HCT116 (cell line): Measurements from ENCODE around the gene PAX9. TPM values are rescaled to one million over a fixed set of nuclear protein-coding genes. Genes with fewer than 3 reads are reported as not detected.

Experiments used
- ATAC-seq: fragments of 200-7000 bp; cut with Tn5 transposase; 2 replicates; pipeline ENCODE4 v1.9.1; 2020; ENCODE audit warnings: mild to moderate bottlenecking, moderate library complexity
- BruUV-seq: library from RNA; stranded (reverse); fragments of 400-500 nt; replicated peaks from 2 replicates; lab custom pipeline; 2021; lab: Mats Ljungman, UMichigan
- CTCF ChIA-PET: fragments of 300-600 bp; sonication (Branson Sonifier 250); formaldehyde crosslinking; loops from one replicate; lab custom pipeline; 2021; ENCODE audit warnings: antibody characterized with exemption; lab: Charles Lee
- POLR2A ChIA-PET: fragments of 300-600, 350-600 bp; sonication (Branson Sonifier 250); formaldehyde crosslinking; loops from one replicate; lab custom pipeline; 2021; ENCODE audit warnings: antibody characterized with exemption; lab: Charles Lee
- RAD21 ChIA-PET, 2 experiments: fragments of 300-600 bp; sonication (Branson Sonifier 250); formaldehyde crosslinking; loops; one replicate each; lab custom pipeline; 2023; ENCODE audit warnings: low total read pairs in 2 of 2; ENCODE audit not compliant: uncharacterized antibody in 2 of 2, unreplicated experiment in 2 of 2, low non-redundant PET in 1 of 2; lab: Charles Lee
- DNase-seq: peaks from one replicate; pipeline ENCODE4 v3.0.0-alpha.2; 2010; ENCODE audit warnings: low read depth, low spot score
- H2AFZ ChIP-seq: fragments of 200-600 bp; shearing (Covaris generic), sonication (generic); 2 replicates; pipeline ENCODE4 v1.6.1; 2017; ENCODE audit warnings: low read depth, mixed run types, mixed read lengths, antibody characterized with exemption, low read length; ENCODE audit not compliant: poor library complexity, severe bottlenecking
- H3K27ac ChIP-seq: 2 replicates; pipeline ENCODE4 v1.5.1; 2012; ENCODE audit warnings: low read depth, low read length
- H3K27me3 ChIP-seq: fragments of 200-600 bp; sonication (generic); 2 replicates; pipeline ENCODE4 v1.6.1; 2016; ENCODE audit warnings: mixed run types, low read length, mixed read lengths; ENCODE audit not compliant: insufficient read depth
- H3K36me3 ChIP-seq, 2 experiments: fragments of 200-500 bp in 1 of 2; fragments of 200-600 bp in 1 of 2; sonication (Bioruptor generic) in 1 of 2; sonication (generic) in 1 of 2; 2 replicates each; pipeline versions ENCODE4 v1.5.1 to v1.6.1; 2014 to 2016; ENCODE audit warnings: low read length in 2 of 2, inconsistent platforms in 1 of 2, mixed read lengths in 1 of 2, mixed run types in 1 of 2; ENCODE audit not compliant: insufficient read depth in 2 of 2, control insufficient read depth in 1 of 2
- H3K4me1 ChIP-seq, 2 experiments: fragments of 200-600 bp in 1 of 2; sonication (generic) in 1 of 2; 2 replicates each; pipeline versions ENCODE4 v1.5.1 to v1.6.1; 2012 to 2017; ENCODE audit warnings: low read length in 2 of 2, inconsistent platforms in 1 of 2, mild to moderate bottlenecking in 1 of 2, mixed read lengths in 1 of 2, mixed run types in 1 of 2, moderate library complexity in 1 of 2; ENCODE audit not compliant: insufficient read depth in 2 of 2, control insufficient read depth in 1 of 2
- H3K4me2 ChIP-seq: fragments of 200-600 bp; sonication (generic); 2 replicates; pipeline ENCODE4 v1.6.1; 2017; ENCODE audit warnings: mixed run types, low read length, mixed read lengths
- H3K4me3 ChIP-seq, 2 experiments: fragments of 200-600 bp in 1 of 2; sonication (generic) in 1 of 2; replicated peaks in 1 of 2; 2 replicates each; pipeline ENCODE4 v1.5.1; 2011 to 2016; ENCODE audit warnings: low read length in 2 of 2, control low read depth in 1 of 2, low read depth in 1 of 2, mild to moderate bottlenecking in 1 of 2, mixed read lengths in 1 of 2, mixed run types in 1 of 2
- H3K79me2 ChIP-seq: fragments of 200-600 bp; sonication (generic); 2 replicates; pipeline ENCODE4 v1.6.1; 2017; ENCODE audit warnings: mild to moderate bottlenecking, mixed run types, low read length, moderate library complexity, mixed read lengths; ENCODE audit not compliant: insufficient read depth
- H3K9ac ChIP-seq: fragments of 200-600 bp; sonication (generic); 2 replicates; pipeline ENCODE4 v1.6.1; 2016; ENCODE audit warnings: low read length, mixed read lengths
- H3K9me2 ChIP-seq: fragments of 200-600 bp; sonication (generic), shearing (Covaris generic); 2 replicates; pipeline ENCODE4 v1.6.1; 2017; ENCODE audit warnings: mixed run types, mild to moderate bottlenecking, moderate library complexity; ENCODE audit not compliant: insufficient read depth
- H3K9me3 ChIP-seq, 2 experiments: fragments of 200-500 bp in 1 of 2; fragments of 200-600 bp in 1 of 2; sonication (Bioruptor generic) in 1 of 2; sonication (generic) in 1 of 2; 2 replicates each; pipeline ENCODE4 v1.6.1; 2014 to 2017; ENCODE audit warnings: low read length in 2 of 2, mixed read lengths in 2 of 2, inconsistent platforms in 1 of 2, low read depth in 1 of 2, mild to moderate bottlenecking in 1 of 2, mixed run types in 1 of 2, moderate library complexity in 1 of 2; ENCODE audit not compliant: control insufficient read depth in 1 of 2, insufficient read depth in 1 of 2
- H4K20me1 ChIP-seq: fragments of 200-600 bp; sonication (generic), shearing (Covaris generic); 2 replicates; pipeline ENCODE4 v1.6.1; 2017; ENCODE audit warnings: mixed run types, mild to moderate bottlenecking, moderate library complexity; ENCODE audit not compliant: insufficient read depth
- ELF1 ChIP-seq: IDR thresholded peaks from 2 replicates; pipeline ENCODE4 v1.6.1; 2012; ENCODE audit warnings: low read depth, borderline replicate concordance
- EZH2 ChIP-seq: fragments of 200-600 bp; sonication (generic); IDR thresholded peaks from 2 replicates; pipeline ENCODE4 v1.6.1; 2017; ENCODE audit warnings: antibody characterized with exemption, mixed run types
- FOSL1 ChIP-seq: IDR thresholded peaks from 2 replicates; pipeline ENCODE4 v1.6.1; 2012; ENCODE audit warnings: low read depth
- JUND ChIP-seq: IDR thresholded peaks from 2 replicates; pipeline ENCODE4 v1.6.1; 2012
- POLR2A ChIP-seq: IDR thresholded peaks from 2 replicates; pipeline ENCODE4 v1.7.0; 2011; ENCODE audit warnings: borderline replicate concordance; ENCODE audit not compliant: insufficient read depth, insufficient read length; ENCODE audit errors: extremely low read depth
- RAD21 ChIP-seq: IDR thresholded peaks from 2 replicates; pipeline ENCODE4 v1.6.1; 2012; ENCODE audit warnings: low read depth, mild to moderate bottlenecking
- SIN3A ChIP-seq: IDR thresholded peaks from 2 replicates; pipeline ENCODE4 v1.6.1; 2012; ENCODE audit warnings: low read depth
- SP1 ChIP-seq: IDR thresholded peaks from 2 replicates; pipeline ENCODE4 v1.6.1; 2012; ENCODE audit warnings: low read depth
- SRF ChIP-seq: IDR thresholded peaks from 2 replicates; pipeline ENCODE4 v1.6.1; 2012; ENCODE audit warnings: low read depth
- TCF7L2 ChIP-seq: IDR thresholded peaks from 2 replicates; pipeline ENCODE4 v1.7.0; 2011; ENCODE audit warnings: borderline replicate concordance, inconsistent platforms; ENCODE audit not compliant: insufficient read depth, insufficient read length; ENCODE audit errors: extremely low read depth
- ZFX ChIP-seq: fragments of 450-650 bp; IDR thresholded peaks from 2 replicates; pipeline ENCODE4 v1.6.1; 2017
- ZNF274 ChIP-seq: fragments of 200-500 bp; sonication (Bioruptor generic); IDR thresholded peaks from 2 replicates; pipeline ENCODE4 v1.6.1; 2014; ENCODE audit warnings: mild to moderate bottlenecking, low read depth, low read length, inconsistent platforms
- intact Hi-C: fragments of 100-400 bp; cut with micrococcal nuclease; formaldehyde crosslinking; loops from 2 replicates; pipeline ENCODE4 v1.10.0; 2022
- total RNA-seq: library from RNA; stranded (reverse); gene quantifications from one replicate; pipeline ENCODE4 v1.2.1, GENCODE V29; 2021; ENCODE audit not compliant: unreplicated experiment
- TF ChIP-seq, protein P1 (sequence below), 3 experiments: fragments of 200-600 bp in 1 of 3; sonication (generic) in 1 of 3; IDR thresholded peaks in 2 of 3; conservative IDR thresholded peaks in 1 of 3; 2 replicates each; pipeline ENCODE4 v1.5.1; 2012 to 2017; ENCODE audit warnings: low read depth in 2 of 3, low read length in 2 of 3, antibody characterized with exemption in 1 of 3, borderline replicate concordance in 1 of 3, control low read depth in 1 of 3, mild to moderate bottlenecking in 1 of 3, mixed read lengths in 1 of 3, mixed run types in 1 of 3, moderate library complexity in 1 of 3; ENCODE audit not compliant: insufficient read depth in 1 of 3
- TF ChIP-seq, protein P2 (sequence below): IDR thresholded peaks from 2 replicates; pipeline ENCODE4 v1.6.1; 2012

Gene PAX9
- total RNA-seq, 1 experiment from 2014 or later: 5.2 TPM

DNA sequence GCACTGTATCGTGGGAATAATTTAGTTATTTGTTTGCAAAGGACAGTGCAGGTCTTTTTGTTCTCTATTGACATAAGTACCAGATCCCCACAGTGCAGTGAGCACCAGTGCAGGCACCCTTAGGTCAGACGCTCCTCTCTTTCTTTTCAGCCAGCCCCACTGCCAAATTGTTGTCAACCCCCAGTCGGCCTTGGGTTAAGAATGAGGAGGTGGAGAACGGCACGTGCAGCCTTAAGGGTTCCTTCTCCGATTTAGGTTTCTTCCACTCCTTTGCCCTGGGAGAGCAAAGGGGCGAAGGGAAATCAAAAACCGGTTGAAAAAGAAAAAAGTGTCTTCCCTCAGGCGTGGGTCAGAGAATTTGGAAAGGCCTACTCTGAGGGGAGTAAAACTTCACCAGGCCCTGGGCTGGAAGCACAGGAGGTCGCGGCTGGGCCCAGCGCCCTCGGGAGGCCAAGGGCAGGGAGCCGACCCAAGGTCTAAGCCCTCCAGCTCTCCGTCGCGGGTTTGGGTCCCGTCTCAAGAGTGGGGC, 4.3 kb downstream of the PAX9 start:
- intact Hi-C loops: no loop called here
- H3K9me2 ChIP-seq: no peaks in the 10 kb centered on the region
- H3K4me3 ChIP-seq: no peak overlapping the region
- no peaks in the 10 kb centered on the region for H4K20me1 ChIP-seq
- RAD21 ChIA-PET: no interaction called here
- TF ChIP-seq, protein P1, sequence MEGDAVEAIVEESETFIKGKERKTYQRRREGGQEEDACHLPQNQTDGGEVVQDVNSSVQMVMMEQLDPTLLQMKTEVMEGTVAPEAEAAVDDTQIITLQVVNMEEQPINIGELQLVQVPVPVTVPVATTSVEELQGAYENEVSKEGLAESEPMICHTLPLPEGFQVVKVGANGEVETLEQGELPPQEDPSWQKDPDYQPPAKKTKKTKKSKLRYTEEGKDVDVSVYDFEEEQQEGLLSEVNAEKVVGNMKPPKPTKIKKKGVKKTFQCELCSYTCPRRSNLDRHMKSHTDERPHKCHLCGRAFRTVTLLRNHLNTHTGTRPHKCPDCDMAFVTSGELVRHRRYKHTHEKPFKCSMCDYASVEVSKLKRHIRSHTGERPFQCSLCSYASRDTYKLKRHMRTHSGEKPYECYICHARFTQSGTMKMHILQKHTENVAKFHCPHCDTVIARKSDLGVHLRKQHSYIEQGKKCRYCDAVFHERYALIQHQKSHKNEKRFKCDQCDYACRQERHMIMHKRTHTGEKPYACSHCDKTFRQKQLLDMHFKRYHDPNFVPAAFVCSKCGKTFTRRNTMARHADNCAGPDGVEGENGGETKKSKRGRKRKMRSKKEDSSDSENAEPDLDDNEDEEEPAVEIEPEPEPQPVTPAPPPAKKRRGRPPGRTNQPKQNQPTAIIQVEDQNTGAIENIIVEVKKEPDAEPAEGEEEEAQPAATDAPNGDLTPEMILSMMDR (IDR thresholded peaks at IDR 0.05 in 2 of 3, conservative IDR thresholded peaks at IDR 0.05 in 1 of 3; ENCODE audit: borderline replicate concordance in 1 of 3, insufficient read depth in 1 of 3, low read depth in 2 of 3, low read length in 2 of 3): no peak
- TF ChIP-seq ZNF274: no peak
- TF ChIP-seq SRF: no peak
- no peak for TF ChIP-seq ZFX
- TF ChIP-seq, protein P2, sequence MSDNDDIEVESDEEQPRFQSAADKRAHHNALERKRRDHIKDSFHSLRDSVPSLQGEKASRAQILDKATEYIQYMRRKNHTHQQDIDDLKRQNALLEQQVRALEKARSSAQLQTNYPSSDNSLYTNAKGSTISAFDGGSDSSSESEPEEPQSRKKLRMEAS: no peak
- no peak for TF ChIP-seq JUND
- no peak for TF ChIP-seq TCF7L2
- no peak for TF ChIP-seq EZH2
- no peak for TF ChIP-seq SIN3A
- no peak for TF ChIP-seq ELF1
- TF ChIP-seq POLR2A: no peak
- TF ChIP-seq FOSL1: no peak
- TF ChIP-seq SP1: no peak
- no peak for TF ChIP-seq RAD21
- ATAC-seq: no peak
- no peaks in the 10 kb centered on the region for H3K27me3 ChIP-seq
- BruUV-seq: no TSS peak
- H3K9ac ChIP-seq: no peak overlapping the region
- H3K36me3 ChIP-seq: peaks cover 0 to 3% of the 10 kb centered on the region in 2 experiments; a peak in 2 of 4 replicates
- no peak overlapping the region for H2AFZ ChIP-seq
- DNase-seq: no peak
- H3K4me1 ChIP-seq: peaks cover 4 to 10% of the 10 kb centered on the region in 2 experiments; a peak in 1 of 4 replicates
- POLR2A ChIA-PET: no interaction called here
- H3K79me2 ChIP-seq: no peaks in the 10 kb centered on the region
- CTCF ChIA-PET: no interaction called here
- no peaks in the 10 kb centered on the region for H3K9me3 ChIP-seq
- no peak overlapping the region for H3K27ac ChIP-seq
- H3K4me2 ChIP-seq: no peak overlapping the region
